Stomach smooth muscle (tissue), 2 donors: ENCODE measurements around the gene FAM50A.

Source experiments
- H3K27ac ChIP-seq: one replicate; pipeline ENCODE4 v1.7.0; 2013; ENCODE audit warnings: mild to moderate bottlenecking, low read length, inconsistent platforms
- H3K27me3 ChIP-seq, 2 donors: one replicate each; pipeline ENCODE4 v1.7.0; 2013; ENCODE audit warnings: low read length in 2 of 2; ENCODE audit not compliant: insufficient read depth in 2 of 2, control insufficient read depth in 1 of 2
- H3K36me3 ChIP-seq, 2 donors: one replicate each; pipeline ENCODE4 v1.7.0; 2013; ENCODE audit warnings: low read length in 2 of 2; ENCODE audit not compliant: control insufficient read depth in 2 of 2, insufficient read depth in 2 of 2
- H3K4me1 ChIP-seq: one replicate; pipeline ENCODE4 v1.7.0; 2013; ENCODE audit warnings: low read length; ENCODE audit not compliant: control insufficient read depth, insufficient read depth
- H3K4me3 ChIP-seq, 2 donors: one replicate each; pipeline ENCODE4 v1.7.0; 2013; ENCODE audit warnings: low read length in 2 of 2
- H3K9ac ChIP-seq, 2 donors: one replicate each; pipeline ENCODE4 v1.7.0; 2013; ENCODE audit warnings: low read length in 2 of 2, mild to moderate bottlenecking in 1 of 2
- H3K9me3 ChIP-seq, 2 donors: one replicate each; pipeline ENCODE4 v1.7.0; 2013; ENCODE audit warnings: low read length in 2 of 2; ENCODE audit not compliant: control insufficient read depth in 2 of 2
- donor health status: healthy.
- donor health status: Pancreatic carcinoma.

The FAM50A gene

GRCh38 chrX:154457491-154458115, 13.7 kb downstream of the FAM50A start:
- peak overlapping the region in 1 of 2 donors; percentile 72 for H3K4me3 ChIP-seq
- H3K9me3 ChIP-seq = no peaks in the 10 kb centered on the region
- peaks cover 0 to 2% of the 10 kb centered on the region in 2 donors for H3K27me3 ChIP-seq
- peaks cover 0 to 2% of the 10 kb centered on the region in 2 donors for H3K36me3 ChIP-seq
- H3K4me1 ChIP-seq = peaks cover 7% of the 10 kb centered on the region
- H3K27ac ChIP-seq = no peak overlapping the region
- no peak overlapping the region for H3K9ac ChIP-seq

GRCh38 chrX:154458116-154458953, 14.4 kb downstream of the FAM50A start, which contains the start of gene PLXNA3:
PLXNA3 (plus strand) TSS chrX:154458281; CDS start chrX:154460184, 1,903 bp downstream.
- Histone ChIP-seq H3K27ac (no peak within 1 kb of the TSS), H3K36me3 (peaks cover 0 to 2% of the 10 kb centered on the region in 2 donors), H3K4me3 (peak within 1 kb of the TSS; percentile 53 to 75), H3K9me3 (no peaks in the 10 kb centered on the region), H3K9ac (peak within 1 kb of the TSS; percentile 33 to 51), H3K4me1 (peaks cover 7% of the 10 kb centered on the region), H3K27me3 (no peaks in the 10 kb centered on the region)

- H3K9me3 ChIP-seq = no peaks in the 10 kb centered on the region
- H3K9ac ChIP-seq = peak overlapping the region; percentile 33 to 51
- peaks cover 7% of the 10 kb centered on the region for H3K4me1 ChIP-seq
- peaks cover 0 to 2% of the 10 kb centered on the region in 2 donors for H3K36me3 ChIP-seq
- H3K4me3 ChIP-seq = peak overlapping the region; percentile 53 to 75
- no peaks in the 10 kb centered on the region for H3K27me3 ChIP-seq
- no peak overlapping the region for H3K27ac ChIP-seq
Observed at GRCh38 chrX:154458954-154459778, 15.2 kb downstream of the FAM50A start.

- no peak overlapping the region for H3K9ac ChIP-seq
- peaks cover 7% of the 10 kb centered on the region for H3K4me1 ChIP-seq
- H3K27me3 ChIP-seq = no peaks in the 10 kb centered on the region
- peaks cover 0 to 2% of the 10 kb centered on the region in 2 donors for H3K36me3 ChIP-seq
- no peaks in the 10 kb centered on the region for H3K9me3 ChIP-seq
- no peak overlapping the region for H3K27ac ChIP-seq
- peak overlapping the region; percentile 12 to 57 for H3K4me3 ChIP-seq
Observed at GRCh38 chrX:154459832-154460231, 15.9 kb downstream of the FAM50A start.

- Histone ChIP-seq H3K4me3 (peak overlapping the region in 1 of 2 donors; percentile 57), H3K27me3 (no peaks in the 10 kb centered on the region)
Observed at GRCh38 chrX:154460326-154460725, 16.4 kb downstream of the FAM50A start.

GRCh38 chrX:154462396-154462795, 18.5 kb downstream of the FAM50A start:
- H3K9ac ChIP-seq = no peak overlapping the region
- no peak overlapping the region for H3K27ac ChIP-seq
- no peaks in the 10 kb centered on the region for H3K27me3 ChIP-seq
- peaks cover 7% of the 10 kb centered on the region for H3K4me1 ChIP-seq
- no peaks in the 10 kb centered on the region for H3K9me3 ChIP-seq
- peaks cover 0 to 2% of the 10 kb centered on the region in 2 donors for H3K36me3 ChIP-seq
- H3K4me3 ChIP-seq = no peak overlapping the region

More at GRCh38 chrX:154460326-154460725, 16.4 kb downstream of the FAM50A start:
- Histone ChIP-seq H3K9me3 (no peaks in the 10 kb centered on the region), H3K27ac (no peak overlapping the region), H3K4me1 (peaks cover 7% of the 10 kb centered on the region), H3K9ac (no peak overlapping the region), H3K36me3 (peaks cover 0 to 2% of the 10 kb centered on the region in 2 donors)

GRCh38 chrX:154463611-154464220, 19.8 kb downstream of the FAM50A start:
- Histone ChIP-seq H3K27ac (no peak overlapping the region), H3K4me3 (no peak overlapping the region), H3K4me1 (peaks cover 7% of the 10 kb centered on the region), H3K36me3 (peaks cover 0 to 2% of the 10 kb centered on the region in 2 donors), H3K9me3 (no peaks in the 10 kb centered on the region), H3K27me3 (no peaks in the 10 kb centered on the region), H3K9ac (no peak overlapping the region)

- Histone ChIP-seq H3K27ac (no peak overlapping the region), H3K27me3 (no peaks in the 10 kb centered on the region), H3K36me3 (peaks cover 0 to 2% of the 10 kb centered on the region in 2 donors), H3K9ac (no peak overlapping the region), H3K4me3 (no peak overlapping the region), H3K4me1 (no peaks in the 10 kb centered on the region), H3K9me3 (no peaks in the 10 kb centered on the region)
Observed at GRCh38 chrX:154464806-154465365, 20.9 kb downstream of the FAM50A start.

GRCh38 chrX:154465601-154466000, 21.7 kb downstream of the FAM50A start:
- Histone ChIP-seq H3K9me3 (no peaks in the 10 kb centered on the region), H3K27ac (no peak overlapping the region), H3K27me3 (peaks cover 0 to 2% of the 10 kb centered on the region in 2 donors), H3K9ac (no peak overlapping the region), H3K4me1 (no peaks in the 10 kb centered on the region), H3K36me3 (peaks cover 0 to 6% of the 10 kb centered on the region in 2 donors), H3K4me3 (no peak overlapping the region)

- H3K27me3 ChIP-seq = peaks cover 0 to 2% of the 10 kb centered on the region in 2 donors
- no peak overlapping the region for H3K27ac ChIP-seq
- H3K9me3 ChIP-seq = no peaks in the 10 kb centered on the region
- H3K4me3 ChIP-seq = no peak overlapping the region
- H3K36me3 ChIP-seq = peaks cover 0 to 10% of the 10 kb centered on the region in 2 donors
- H3K9ac ChIP-seq = no peak overlapping the region
- H3K4me1 ChIP-seq = no peaks in the 10 kb centered on the region
Observed at GRCh38 chrX:154466036-154466435, 22.1 kb downstream of the FAM50A start.
